ENCODE results near the gene TMEM59L. TPM values are rescaled to one million over a fixed set of nuclear protein-coding genes. Genes with fewer than 3 reads are reported as not detected.

Gene TMEM59L
- not detected for total RNA-seq

GRCh38 chr19:18612772-18613588 is at the start of gene TMEM59L:
TMEM59L (plus strand) TSS chr19:18612870; CDS start chr19:18612959, 89 bp downstream.
- H3K9me3 Mint-ChIP-seq (ENCODE audit: insufficient read depth) = no peaks in the 10 kb centered on the region
- peaks cover 66% of the 10 kb centered on the region for H3K27me3 Mint-ChIP-seq (ENCODE audit: low read depth)
- no peaks in the 10 kb centered on the region for H3K36me3 Mint-ChIP-seq (ENCODE audit: low read depth)
- H3K4me3 Mint-ChIP-seq = peak within 1 kb of the TSS; percentile 15
- no peak within 1 kb of the TSS for H3K27ac Mint-ChIP-seq
- ATAC-seq (no peak), DNase-seq (peak; percentile 39)
- peaks cover 14% of the 10 kb centered on the region for H3K4me1 Mint-ChIP-seq (ENCODE audit: low read depth)
- POLR2A ChIA-PET = no interaction called here
- CTCF ChIA-PET = interaction anchor here (1.0 to 1.3 kb wide), 2 partner anchors 24 to 161 kb away, joined by 3 read pairs; no protein-coding TSS in a partner anchor

- H3K4me1 Mint-ChIP-seq (ENCODE audit: low read depth) = peaks cover 6% of the 10 kb centered on the region
- no peaks in the 10 kb centered on the region for H3K9me3 Mint-ChIP-seq (ENCODE audit: insufficient read depth)
- ChIA-PET CTCF (interaction anchor here (0.9 kb wide), 1 partner anchor 23 kb away, joined by 3 read pairs; the partner anchor contains the start of gene FKBP8), POLR2A (interaction anchor here (0.8 kb wide), 1 partner anchor 9 kb away, joined by 3 read pairs; no protein-coding TSS in a partner anchor)
- DNase-seq (no peak), ATAC-seq (no peak)
- no peak overlapping the region for H3K4me3 Mint-ChIP-seq
- no peaks in the 10 kb centered on the region for H3K27me3 Mint-ChIP-seq (ENCODE audit: low read depth)
- H3K36me3 Mint-ChIP-seq (ENCODE audit: low read depth) = peaks cover 58% of the 10 kb centered on the region
- H3K27ac Mint-ChIP-seq = no peak overlapping the region
These were observed 45.7 kb upstream of the TMEM59L start for GRCh38 chr19:18566953-18567352.

GRCh38 chr19:18568367-18568766 is 44.3 kb upstream of the TMEM59L start:
- peaks cover 18% of the 10 kb centered on the region for H3K4me1 Mint-ChIP-seq (ENCODE audit: low read depth)
- ChIA-PET CTCF (interaction anchor here (1.2 kb wide), 1 partner anchor 47 kb away, joined by 3 read pairs; no protein-coding TSS in a partner anchor), POLR2A (interaction anchor here (1.3 kb wide), 1 partner anchor 10 kb away, joined by 7 read pairs; no protein-coding TSS in a partner anchor)
- no peak for DNase-seq
- H3K9me3 Mint-ChIP-seq (ENCODE audit: insufficient read depth) = no peaks in the 10 kb centered on the region
- no peak for ATAC-seq
- H3K27ac Mint-ChIP-seq = no peak overlapping the region
- no peaks in the 10 kb centered on the region for H3K27me3 Mint-ChIP-seq (ENCODE audit: low read depth)
- peaks cover 66% of the 10 kb centered on the region for H3K36me3 Mint-ChIP-seq (ENCODE audit: low read depth)
- no peak overlapping the region for H3K4me3 Mint-ChIP-seq

GRCh38 chr19:18571564-18572344 is 40.9 kb upstream of the TMEM59L start, which contains the start of gene UBA52:
UBA52 (plus strand) TSS chr19:18571857; CDS start chr19:18573301, 1,444 bp downstream.
- ChIA-PET CTCF (interaction anchor here (1.0 to 4.8 kb wide), 13 partner anchors 9 to 347 kb away, joined by 3 to 56 read pairs (median 7); partner anchors contain the start of genes COPE, DDX49, ELL and FKBP8), POLR2A (interaction anchor here (0.6 to 3.6 kb wide), 16 partner anchors 9 to 347 kb away, joined by 3 to 82 read pairs (median 5); partner anchors contain the start of genes COPE, DDX49, ELL and FKBP8)
- ATAC-seq (peak; percentile 92), DNase-seq (peak; percentile 99)
- Mint-ChIP-seq H3K4me1 (ENCODE audit: low read depth) (peaks cover 31% of the 10 kb centered on the region), H3K27me3 (ENCODE audit: low read depth) (no peaks in the 10 kb centered on the region), H3K27ac (peak within 1 kb of the TSS; percentile 89), H3K9me3 (ENCODE audit: insufficient read depth) (no peaks in the 10 kb centered on the region), H3K4me3 (peak within 1 kb of the TSS; percentile 80), H3K36me3 (ENCODE audit: low read depth) (peaks cover 75% of the 10 kb centered on the region)

GRCh38 chr19:18574691-18575291 is 37.9 kb upstream of the TMEM59L start:
- DNase-seq (no peak), ATAC-seq (no peak)
- Mint-ChIP-seq H3K9me3 (ENCODE audit: insufficient read depth) (no peaks in the 10 kb centered on the region), H3K36me3 (ENCODE audit: low read depth) (peaks cover 63% of the 10 kb centered on the region), H3K27ac (no peak overlapping the region), H3K4me1 (ENCODE audit: low read depth) (peaks cover 34% of the 10 kb centered on the region), H3K4me3 (no peak overlapping the region), H3K27me3 (ENCODE audit: low read depth) (no peaks in the 10 kb centered on the region)
- POLR2A ChIA-PET = no interaction called here
- CTCF ChIA-PET = interaction anchor here (4.8 kb wide), 1 partner anchor 12 kb away, joined by 56 read pairs; the partner anchor contains the start of gene REX1BD

- no peaks in the 10 kb centered on the region for H3K9me3 Mint-ChIP-seq (ENCODE audit: insufficient read depth)
- ChIA-PET CTCF (interaction anchor here (5.1 kb wide), 1 partner anchor 12 kb away, joined by 23 read pairs; the partner anchor contains the start of gene REX1BD), POLR2A (no interaction called here)
- peaks cover 57% of the 10 kb centered on the region for H3K36me3 Mint-ChIP-seq (ENCODE audit: low read depth)
- no peak overlapping the region for H3K4me3 Mint-ChIP-seq
- no peak overlapping the region for H3K27ac Mint-ChIP-seq
- no peak for DNase-seq
- H3K4me1 Mint-ChIP-seq (ENCODE audit: low read depth) = peaks cover 29% of the 10 kb centered on the region
- no peaks in the 10 kb centered on the region for H3K27me3 Mint-ChIP-seq (ENCODE audit: low read depth)
- ATAC-seq = no peak
These were observed 36.3 kb upstream of the TMEM59L start for GRCh38 chr19:18576383-18576782.

- DNase-seq (no peak), ATAC-seq (no peak)
- Mint-ChIP-seq H3K36me3 (ENCODE audit: low read depth) (peaks cover 49% of the 10 kb centered on the region), H3K27me3 (ENCODE audit: low read depth) (no peaks in the 10 kb centered on the region), H3K27ac (no peak overlapping the region), H3K9me3 (ENCODE audit: insufficient read depth) (no peaks in the 10 kb centered on the region), H3K4me3 (no peak overlapping the region), H3K4me1 (ENCODE audit: low read depth) (peaks cover 25% of the 10 kb centered on the region)
- ChIA-PET POLR2A (no interaction called here), CTCF (interaction anchor here (5.1 kb wide), 1 partner anchor 11 kb away, joined by 23 read pairs; the partner anchor contains the start of gene REX1BD)
These were observed 35.2 kb upstream of the TMEM59L start for GRCh38 chr19:18577365-18577914.

- Mint-ChIP-seq H3K4me3 (no peak overlapping the region), H3K27me3 (ENCODE audit: low read depth) (no peaks in the 10 kb centered on the region), H3K36me3 (ENCODE audit: low read depth) (peaks cover 22% of the 10 kb centered on the region), H3K9me3 (ENCODE audit: insufficient read depth) (no peaks in the 10 kb centered on the region), H3K4me1 (ENCODE audit: low read depth) (peaks cover 7% of the 10 kb centered on the region), H3K27ac (no peak overlapping the region)
- DNase-seq (no peak), ATAC-seq (no peak)
- ChIA-PET POLR2A (interaction anchor here (1.3 to 1.9 kb wide), 3 partner anchors 8 to 9 kb away, joined by 3 to 17 read pairs (median 5); partner anchors contain the start of genes REX1BD and UBA52), CTCF (interaction anchor here (1.0 to 5.1 kb wide), 3 partner anchors 8 to 60 kb away, joined by 3 to 23 read pairs (median 5); partner anchors contain the start of genes REX1BD and UBA52)
These were observed 32.4 kb upstream of the TMEM59L start for GRCh38 chr19:18580311-18580710.

GRCh38 chr19:18586306-18586705 is 26.4 kb upstream of the TMEM59L start:
- Mint-ChIP-seq H3K4me3 (no peak overlapping the region), H3K27ac (peak overlapping the region; percentile 19), H3K4me1 (ENCODE audit: low read depth) (peaks cover 44% of the 10 kb centered on the region), H3K9me3 (ENCODE audit: insufficient read depth) (no peaks in the 10 kb centered on the region), H3K36me3 (ENCODE audit: low read depth) (peaks cover 14% of the 10 kb centered on the region), H3K27me3 (ENCODE audit: low read depth) (no peaks in the 10 kb centered on the region)
- POLR2A ChIA-PET = interaction anchor here (4.6 to 6.3 kb wide), 2 partner anchors 15 to 42 kb away, joined by 21 to 82 read pairs; partner anchors contain the start of genes FKBP8 and UBA52
- CTCF ChIA-PET = interaction anchor here (1.2 to 5.4 kb wide), 6 partner anchors 8 to 261 kb away, joined by 3 to 56 read pairs (median 10); partner anchors contain the start of genes FKBP8, KXD1 and UBA52
- DNase-seq (no peak), ATAC-seq (no peak)

GRCh38 chr19:18587561-18587960 is 25.1 kb upstream of the TMEM59L start:
- Mint-ChIP-seq H3K4me3 (peak overlapping the region; percentile 83), H3K9me3 (ENCODE audit: insufficient read depth) (no peaks in the 10 kb centered on the region), H3K27ac (peak overlapping the region; percentile 96), H3K27me3 (ENCODE audit: low read depth) (no peaks in the 10 kb centered on the region), H3K4me1 (ENCODE audit: low read depth) (peaks cover 44% of the 10 kb centered on the region), H3K36me3 (ENCODE audit: low read depth) (peaks cover 19% of the 10 kb centered on the region)
- ChIA-PET POLR2A (interaction anchor here (1.1 to 6.3 kb wide), 6 partner anchors 16 to 85 kb away, joined by 3 to 82 read pairs (median 20); partner anchors contain the start of genes ELL, FKBP8, KXD1 and UBA52), CTCF (interaction anchor here (0.8 to 5.4 kb wide), 16 partner anchors 9 to 331 kb away, joined by 3 to 56 read pairs (median 4); partner anchors contain the start of genes COPE, DDX49, ELL and FKBP8)
- DNase-seq = no peak
- ATAC-seq = no peak

Data from activated CD8-positive, alpha-beta T cell treated with anti-CD3 and anti-CD28 coated beads, Interleukin-2, amount 10 ng/mL, durations not matched to agents 7 days and 5 days (primary cell).